22Rv1 (cell line): ENCODE data around the gene GNLY.

Source experiments
- H3K27ac ChIP-seq: fragments of 450-650 bp; 2 replicates; pipeline ENCODE4 v1.5.1; 2017
- CTCF ChIP-seq: fragments of 450-650 bp; IDR thresholded peaks from 2 replicates; pipeline ENCODE4 v1.5.1; 2017; ENCODE audit warnings: mild to moderate bottlenecking
- ZFX ChIP-seq: fragments of 450-650 bp; IDR thresholded peaks from 2 replicates; pipeline ENCODE4 v1.6.1; 2017; ENCODE audit warnings: antibody characterized with exemption, borderline replicate concordance

Gene GNLY

DNA sequence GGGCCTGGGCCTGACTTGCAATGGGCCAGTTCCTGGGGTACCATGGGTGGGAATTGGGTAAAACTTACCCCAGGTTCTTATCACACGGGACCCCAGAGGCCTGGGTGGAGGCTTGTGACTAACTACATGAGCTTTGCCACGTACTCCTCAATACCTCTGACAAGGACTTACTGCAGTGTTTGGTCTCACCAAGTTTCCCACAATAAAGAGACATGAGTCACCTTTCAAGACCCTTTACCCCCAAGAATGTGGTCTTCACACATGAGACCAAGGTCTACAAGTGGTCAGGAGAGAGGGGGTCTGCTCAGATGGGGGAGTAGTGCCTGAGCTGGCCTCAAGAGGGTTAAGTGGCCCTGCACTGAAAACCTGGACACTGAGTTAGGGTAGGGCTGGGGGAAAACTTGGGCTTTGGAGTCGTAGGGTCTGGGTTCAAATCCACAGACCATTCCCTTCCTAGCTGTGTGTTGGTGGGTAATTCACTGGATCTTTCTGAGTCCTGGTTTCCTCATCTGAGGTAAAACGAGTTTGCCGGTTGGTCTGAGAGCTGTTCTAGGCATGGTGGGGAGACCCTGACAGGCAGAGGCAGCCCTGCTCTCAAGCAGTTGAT is 2.0 kb upstream of the GNLY start:
- no peak overlapping the region for H3K27ac ChIP-seq
- no peak for TF ChIP-seq CTCF
- no peak for TF ChIP-seq ZFX

- H3K27ac ChIP-seq: no peak overlapping the region
- no peak for TF ChIP-seq ZFX
Measured at GRCh38 chr2:85695121-85695520, 963 bp downstream of the GNLY start.

- TF ChIP-seq ZFX (no peak), CTCF (no peak)
- no peak overlapping the region for H3K27ac ChIP-seq
Measured at GRCh38 chr2:85695691-85696668, 1.8 kb downstream of the GNLY start.

DNA sequence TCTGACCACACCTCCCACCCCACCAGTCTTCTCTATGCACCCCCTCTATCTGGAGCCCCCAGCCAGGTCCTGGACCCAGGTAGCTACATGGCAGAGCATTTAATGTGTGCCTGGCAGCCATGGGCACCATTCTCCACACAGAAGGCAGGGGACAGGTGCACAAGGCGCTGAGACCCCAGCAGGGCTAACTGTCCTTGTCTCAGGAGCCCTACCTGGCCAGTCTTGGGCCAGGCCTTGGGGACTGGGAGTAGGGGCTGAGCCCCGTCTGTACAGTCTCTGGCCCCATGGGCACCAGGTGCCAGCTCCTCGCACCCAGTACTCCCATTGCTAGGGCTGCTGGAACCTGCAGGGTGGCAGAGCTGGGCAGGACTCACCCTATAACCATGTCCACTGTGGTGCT is 2.9 kb downstream of the GNLY start:
- no peak for TF ChIP-seq CTCF
- TF ChIP-seq ZFX: no peak
- H3K27ac ChIP-seq: no peak overlapping the region

GRCh38 chr2:85697716-85698115 is 3.6 kb downstream of the GNLY start:
- H3K27ac ChIP-seq: no peak overlapping the region
- TF ChIP-seq CTCF: no peak
- TF ChIP-seq ZFX: no peak

- no peak for TF ChIP-seq CTCF
- H3K27ac ChIP-seq: no peak overlapping the region
Measured at GRCh38 chr2:85698184-85698879, 4.2 kb downstream of the GNLY start.

DNA sequence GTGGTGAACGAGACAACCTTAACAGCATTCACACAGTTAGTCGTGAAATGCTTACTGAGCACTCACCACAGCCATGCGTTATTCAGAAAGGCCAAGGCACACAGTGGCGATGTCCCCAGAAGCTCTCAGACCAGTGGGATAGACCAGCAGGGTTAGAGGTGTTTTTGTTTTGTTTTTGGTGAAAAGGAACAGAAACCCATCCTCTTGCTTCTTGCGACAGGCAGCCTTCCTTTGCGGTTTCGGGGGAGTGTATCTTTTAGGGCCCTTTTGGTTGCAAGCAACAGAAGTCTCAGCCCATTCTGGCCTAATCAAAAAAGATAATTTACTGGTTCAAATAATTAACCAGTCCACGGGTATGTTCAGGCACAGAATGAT is 4.7 kb downstream of the GNLY start:
- H3K27ac ChIP-seq: no peak overlapping the region
- TF ChIP-seq ZFX (no peak), CTCF (no peak)
